Breast epithelium (tissue), 4 donors: ENCODE measurements around the gene C1QL3. TPM values are rescaled to one million over a fixed set of nuclear protein-coding genes. Genes with fewer than 3 reads are reported as not detected.

Experiments used
- DNase-seq, 2 donors: peaks; one replicate each; pipeline ENCODE4 v3.0.0-alpha.2; 2019; ENCODE audit warnings: low spot score in 2 of 2
- H3K27ac ChIP-seq, 2 donors: fragments of 200-600 bp; sonication (generic) in 1 of 2; one replicate each; pipeline ENCODE4 v1.5.1; 2016 to 2019; ENCODE audit warnings: mild to moderate bottlenecking in 1 of 2
- H3K27me3 ChIP-seq, 2 donors: fragments of 200-600 bp; sonication (generic) in 1 of 2; one replicate each; pipeline versions ENCODE4 v1.5.1 to v1.6.0; 2017 to 2019; ENCODE audit warnings: control low read depth in 1 of 2, mild to moderate bottlenecking in 1 of 2
- H3K36me3 ChIP-seq: fragments of 200-600 bp; one replicate; pipeline ENCODE4 v1.5.1; 2019
- H3K4me1 ChIP-seq, 2 donors: fragments of 200-600 bp; sonication (generic); one replicate each; pipeline ENCODE4 v1.5.1; 2016 to 2019; ENCODE audit warnings: control low read depth in 1 of 2
- H3K4me3 ChIP-seq, 3 donors: fragments of 200-600 bp; sonication (generic); 1 replicate in 2 of 3; 2 replicates in 1 of 3; pipeline ENCODE4 v1.5.1; 2016 to 2019; ENCODE audit warnings: mild to moderate bottlenecking in 3 of 3, moderate library complexity in 2 of 3
- H3K9me3 ChIP-seq, 2 donors: fragments of 200-600 bp; sonication (generic) in 1 of 2; one replicate each; pipeline ENCODE4 v1.5.1; 2016 to 2019; ENCODE audit warnings: control low read depth in 1 of 2
- CTCF ChIP-seq, 3 donors: fragments of 450-650 bp; IDR thresholded peaks; one replicate each; pipeline ENCODE4 v1.5.1; 2016 to 2017; ENCODE audit warnings: antibody characterized with exemption in 3 of 3, mild to moderate bottlenecking in 3 of 3, moderate library complexity in 3 of 3
- POLR2A ChIP-seq: fragments of 450-650 bp; IDR thresholded peaks from one replicate; pipeline ENCODE4 v1.6.1; 2016; ENCODE audit warnings: antibody characterized with exemption, mild to moderate bottlenecking, moderate library complexity
- POLR2AphosphoS5 ChIP-seq, 3 donors: sonication (generic); formaldehyde crosslinking; IDR thresholded peaks; one replicate each; pipeline ENCODE4 v1.6.1; 2017; ENCODE audit warnings: antibody characterized with exemption in 3 of 3
- intact Hi-C: fragments of 100-400 bp; cut with DNase I; formaldehyde crosslinking; loops from one replicate; pipeline ENCODE4 v1.15.1; 2023; ENCODE audit warnings: low total_unique reads
- total RNA-seq, 3 donors: library from RNA; depleted of rRNA; stranded (reverse); fragments of >200 nt; gene quantifications; one replicate each; pipeline ENCODE4 v1.1.0, GENCODE V29; 2016

The C1QL3 gene
- not detected for total RNA-seq

GRCh38 chr10:16521311-16522016, at the start of gene C1QL3:
TSS of gene C1QL3 (minus strand) at chr10:16521879. CDS start at chr10:16521065, 814 bp downstream.
- Histone ChIP-seq H3K27ac (no peak within 1 kb of the TSS), H3K27me3 (peaks cover 7 to 21% of the 10 kb centered on the region in 2 donors), H3K9me3 (no peaks in the 10 kb centered on the region), H3K4me1 (peaks cover 0 to 5% of the 10 kb centered on the region in 2 donors), H3K4me3 (peak within 1 kb of the TSS; percentile 41 to 66 (median 50)), H3K36me3 (no peaks in the 10 kb centered on the region)
- no peak for TF ChIP-seq POLR2AphosphoS5 (IDR thresholded peaks at IDR 0.05)
- TF ChIP-seq CTCF (IDR thresholded peaks at IDR 0.05), result no peak
- TF ChIP-seq POLR2A, result no peak
- intact Hi-C loops, result no loop called here
- DNase-seq, result no peak

- TF ChIP-seq CTCF (IDR thresholded peaks at IDR 0.05) (no peak), POLR2AphosphoS5 (IDR thresholded peaks at IDR 0.05) (no peak), POLR2A (no peak)
- H3K4me1 ChIP-seq, result no peaks in the 10 kb centered on the region
- H3K4me3 ChIP-seq, result no peak overlapping the region
- DNase-seq, result no peak
- H3K9me3 ChIP-seq, result no peaks in the 10 kb centered on the region
- intact Hi-C loops, result no loop called here
- no peaks in the 10 kb centered on the region for H3K27me3 ChIP-seq
- no peak overlapping the region for H3K27ac ChIP-seq
- no peaks in the 10 kb centered on the region for H3K36me3 ChIP-seq
Observed at GRCh38 chr10:16570731-16571130, 49.1 kb upstream of the C1QL3 start.

- H3K9me3 ChIP-seq, result no peaks in the 10 kb centered on the region
- no peak overlapping the region for H3K27ac ChIP-seq
- no peaks in the 10 kb centered on the region for H3K4me1 ChIP-seq
- no peak for DNase-seq
- H3K36me3 ChIP-seq, result no peaks in the 10 kb centered on the region
- intact Hi-C loops, result no loop called here
- no peak for TF ChIP-seq POLR2A
- TF ChIP-seq CTCF (IDR thresholded peaks at IDR 0.05), result no peak
- TF ChIP-seq POLR2AphosphoS5 (IDR thresholded peaks at IDR 0.05), result no peak
- no peaks in the 10 kb centered on the region for H3K27me3 ChIP-seq
- no peak overlapping the region for H3K4me3 ChIP-seq
Observed at GRCh38 chr10:16566202-16566805, 44.6 kb upstream of the C1QL3 start.

GRCh38 chr10:16565604-16566003, 43.9 kb upstream of the C1QL3 start:
- intact Hi-C loops, result no loop called here
- Histone ChIP-seq H3K4me1 (no peaks in the 10 kb centered on the region), H3K27ac (no peak overlapping the region), H3K36me3 (no peaks in the 10 kb centered on the region), H3K27me3 (no peaks in the 10 kb centered on the region), H3K9me3 (no peaks in the 10 kb centered on the region), H3K4me3 (no peak overlapping the region)
- DNase-seq, result no peak
- TF ChIP-seq POLR2AphosphoS5 (IDR thresholded peaks at IDR 0.05) (no peak), POLR2A (no peak)

GRCh38 chr10:16562891-16563290, 41.2 kb upstream of the C1QL3 start:
- Histone ChIP-seq H3K9me3 (peaks cover 6 to 10% of the 10 kb centered on the region in 2 donors), H3K4me1 (no peaks in the 10 kb centered on the region), H3K27me3 (no peaks in the 10 kb centered on the region), H3K27ac (no peak overlapping the region), H3K4me3 (no peak overlapping the region), H3K36me3 (no peaks in the 10 kb centered on the region)
- DNase-seq, result no peak
- intact Hi-C loops, result no loop called here
- TF ChIP-seq CTCF (IDR thresholded peaks at IDR 0.05), result no peak
- no peak for TF ChIP-seq POLR2AphosphoS5 (IDR thresholded peaks at IDR 0.05)
- no peak for TF ChIP-seq POLR2A
